SK-N-MC (cell line): Measurements from ENCODE around the gene SHROOM2.

ENCODE experiments used
- EZH2 ChIP-seq: fragments of 200-600 bp; sonication (generic); IDR thresholded peaks from one replicate; pipeline ENCODE4 v1.6.1; 2017; ENCODE audit warnings: antibody characterized with exemption
- FOXP2 ChIP-seq: optimal IDR thresholded peaks from 2 replicates; pipeline ENCODE3; 2011; ENCODE audit warnings: mild to moderate bottlenecking, moderate library complexity; ENCODE audit not compliant: insufficient read depth; ENCODE audit errors: extremely low read length, control extremely low read depth
- POLR2AphosphoS5 ChIP-seq: IDR thresholded peaks from 2 replicates; pipeline ENCODE4 v1.6.1; 2012; ENCODE audit warnings: mild to moderate bottlenecking, low read depth, low read length, borderline replicate concordance

DNA sequence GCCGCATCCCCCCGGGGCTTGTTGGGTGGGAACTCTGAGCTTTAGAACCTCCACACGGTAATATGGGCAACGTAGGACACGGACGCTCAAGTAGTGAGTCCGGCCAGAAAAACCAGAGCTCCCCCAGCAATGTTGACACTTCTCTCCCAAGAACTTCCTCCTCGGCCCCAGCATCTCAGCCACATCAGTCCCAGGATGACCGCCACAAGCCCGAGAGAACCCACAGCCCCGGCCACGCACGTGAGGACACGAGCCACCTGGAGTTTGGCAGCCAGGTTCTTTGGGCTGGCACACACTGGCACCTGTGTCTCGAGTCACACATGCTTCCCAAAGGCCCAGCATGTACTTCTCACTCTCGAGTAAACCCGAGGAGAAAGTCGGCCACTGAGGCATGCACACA lies 197.2 kb downstream of the SHROOM2 start:
- no peak for TF ChIP-seq POLR2AphosphoS5
- no peak for TF ChIP-seq EZH2
- TF ChIP-seq FOXP2, result no peak
